Right atrium auricular region (tissue), 2 donors: Measurements from ENCODE around the gene PIK3CD. TPM values are rescaled to one million over a fixed set of nuclear protein-coding genes. Genes with fewer than 3 reads are reported as not detected.

ENCODE experiments used
- DNase-seq: peaks from one replicate; pipeline ENCODE4 v3.0.0-alpha.2; 2019; ENCODE audit warnings: low spot score
- H3K27ac ChIP-seq, 2 donors: fragments of 200-600 bp; sonication (generic); 1 replicate in 1 of 2; 2 replicates in 1 of 2; pipeline ENCODE4 v1.5.1; 2016 to 2019
- H3K27me3 ChIP-seq, 2 donors: fragments of 200-600 bp; sonication (generic); one replicate each; pipeline versions ENCODE4 v1.5.1 to v1.6.0; 2017 to 2019
- H3K36me3 ChIP-seq: fragments of 200-600 bp; sonication (generic); one replicate; pipeline ENCODE4 v1.5.1; 2016
- H3K4me1 ChIP-seq, 2 donors: fragments of 200-600 bp; sonication (generic); one replicate each; pipeline versions ENCODE4 v1.5.1 to v1.6.0; 2017 to 2019
- H3K4me3 ChIP-seq, 2 donors: fragments of 200-600 bp; sonication (generic); 1 replicate in 1 of 2; 2 replicates in 1 of 2; pipeline ENCODE4 v1.5.1; 2017 to 2019; ENCODE audit warnings: mild to moderate bottlenecking in 1 of 2, moderate library complexity in 1 of 2
- H3K9me3 ChIP-seq, 2 donors: fragments of 200-600 bp; sonication (generic); one replicate each; pipeline ENCODE4 v1.5.1; 2019
- CTCF ChIP-seq, 2 donors: fragments of 200-600 bp; sonication (generic); IDR thresholded peaks; one replicate each; pipeline ENCODE4 v1.5.1; 2019; ENCODE audit warnings: antibody characterized with exemption in 2 of 2
- total RNA-seq, 2 donors: library from RNA; depleted of rRNA; stranded (reverse); fragments of >200 nt; gene quantifications; one replicate each; pipeline ENCODE4 v1.1.0, GENCODE V29; 2016

The PIK3CD gene
- total RNA-seq, 2 donors from 2014 or later = 4.7 to 7.4 TPM

GRCh38 chr1:9604836-9605235 is 46.7 kb upstream of the PIK3CD start:
- Histone ChIP-seq H3K4me1 (peaks cover 0 to 7% of the 10 kb centered on the region in 2 donors), H3K9me3 (no peaks in the 10 kb centered on the region), H3K27ac (no peak overlapping the region), H3K4me3 (no peak overlapping the region), H3K27me3 (no peaks in the 10 kb centered on the region), H3K36me3 (peaks cover 33% of the 10 kb centered on the region)
- TF ChIP-seq CTCF (IDR thresholded peaks at IDR 0.05) = no peak
- DNase-seq = no peak

- no peak for DNase-seq
- H3K27me3 ChIP-seq = no peaks in the 10 kb centered on the region
- H3K9me3 ChIP-seq = no peaks in the 10 kb centered on the region
- H3K4me3 ChIP-seq = no peak overlapping the region
- peaks cover 42% of the 10 kb centered on the region for H3K36me3 ChIP-seq
- no peak for TF ChIP-seq CTCF (IDR thresholded peaks at IDR 0.05)
- peaks cover 0 to 7% of the 10 kb centered on the region in 2 donors for H3K4me1 ChIP-seq
- H3K27ac ChIP-seq = peak overlapping the region; percentile 58 to 65
Observed at GRCh38 chr1:9605946-9606455, 45.5 kb upstream of the PIK3CD start.

- no peak for TF ChIP-seq CTCF (IDR thresholded peaks at IDR 0.05)
- DNase-seq = no peak
- H3K9me3 ChIP-seq = no peaks in the 10 kb centered on the region
- no peak overlapping the region for H3K4me3 ChIP-seq
- peaks cover 37% of the 10 kb centered on the region for H3K36me3 ChIP-seq
- peaks cover 0 to 7% of the 10 kb centered on the region in 2 donors for H3K4me1 ChIP-seq
- peak overlapping the region; percentile 58 to 65 for H3K27ac ChIP-seq
- no peaks in the 10 kb centered on the region for H3K27me3 ChIP-seq
Observed at GRCh38 chr1:9606458-9606857, 45.1 kb upstream of the PIK3CD start.

- H3K4me1 ChIP-seq = peaks cover 0 to 7% of the 10 kb centered on the region in 2 donors
- H3K36me3 ChIP-seq = peaks cover 35% of the 10 kb centered on the region
- TF ChIP-seq CTCF (IDR thresholded peaks at IDR 0.05) = no peak
- no peak for DNase-seq
- no peaks in the 10 kb centered on the region for H3K27me3 ChIP-seq
- peak overlapping the region; percentile 58 to 65 for H3K27ac ChIP-seq
- H3K9me3 ChIP-seq = no peaks in the 10 kb centered on the region
- H3K4me3 ChIP-seq = no peak overlapping the region
Observed at GRCh38 chr1:9606948-9607347, 44.6 kb upstream of the PIK3CD start.

- H3K27me3 ChIP-seq = no peaks in the 10 kb centered on the region
- H3K36me3 ChIP-seq = peaks cover 35% of the 10 kb centered on the region
- TF ChIP-seq CTCF (IDR thresholded peaks at IDR 0.05) = no peak
- no peaks in the 10 kb centered on the region for H3K9me3 ChIP-seq
- no peak overlapping the region for H3K4me3 ChIP-seq
- peaks cover 0 to 7% of the 10 kb centered on the region in 2 donors for H3K4me1 ChIP-seq
- peak overlapping the region; percentile 58 to 65 for H3K27ac ChIP-seq
- DNase-seq = no peak
Observed at GRCh38 chr1:9607352-9607751, 44.2 kb upstream of the PIK3CD start.

- Histone ChIP-seq H3K4me3 (no peak overlapping the region), H3K27me3 (no peaks in the 10 kb centered on the region), H3K27ac (no peak overlapping the region), H3K36me3 (peaks cover 38% of the 10 kb centered on the region), H3K4me1 (peaks cover 0 to 7% of the 10 kb centered on the region in 2 donors), H3K9me3 (no peaks in the 10 kb centered on the region)
- DNase-seq = no peak
- TF ChIP-seq CTCF (IDR thresholded peaks at IDR 0.05) = no peak
Observed at GRCh38 chr1:9609998-9610397, 41.5 kb upstream of the PIK3CD start.
